Psoas muscle (tissue), 8 donors: ENCODE measurements around the gene ORM1. TPM values are rescaled to one million over a fixed set of nuclear protein-coding genes. Genes with fewer than 3 reads are reported as not detected.

ENCODE experiments used
- ATAC-seq, 4 donors: fragments of 200-7000 bp; cut with Tn5 transposase; one replicate each; pipeline ENCODE4 v1.9.1; 2020; ENCODE audit warnings: moderate library complexity in 3 of 4, mild to moderate bottlenecking in 2 of 4
- DNase-seq, 2 donors: peaks; one replicate each; pipeline ENCODE4 v3.0.0-alpha.2; 2020
- H3K27ac ChIP-seq: fragments of 200-600 bp; one replicate; pipeline ENCODE4 v1.8.0; 2022
- H3K27me3 ChIP-seq, 3 donors: fragments of 200-600 bp in 1 of 3; one replicate each; pipeline versions ENCODE4 v1.6.1 to v1.8.0; 2013 to 2022; ENCODE audit warnings: low read length in 2 of 3, mild to moderate bottlenecking in 2 of 3, moderate library complexity in 1 of 3; ENCODE audit not compliant: insufficient read depth in 3 of 3
- H3K36me3 ChIP-seq, 2 donors: fragments of 200-600 bp in 1 of 2; one replicate each; pipeline versions ENCODE4 v1.6.1 to v1.8.0; 2013 to 2022; ENCODE audit warnings: low read depth in 1 of 2, mild to moderate bottlenecking in 1 of 2, moderate library complexity in 1 of 2; ENCODE audit not compliant: insufficient read depth in 1 of 2
- H3K4me1 ChIP-seq: fragments of 200-600 bp; one replicate; pipeline ENCODE4 v1.8.0; 2022
- H3K4me3 ChIP-seq: fragments of 200-600 bp; one replicate; pipeline ENCODE4 v1.8.0; 2022; ENCODE audit warnings: mild to moderate bottlenecking
- H3K9me3 ChIP-seq: fragments of 200-600 bp; one replicate; pipeline ENCODE4 v1.8.0; 2022
- WGBS, 3 donors: extraction: QIAGEN DNeasy Blood & Tissue Kit; methylation state at CpG; one replicate each; pipeline versions ENCODE4 v1.1.6 to v1.1.7; 2013; 5-methylcytosine and 5-hydroxymethylcytosine counted together
- intact Hi-C, 2 donors: fragments of 100-400 bp; cut with DNase I; formaldehyde crosslinking; loops; one replicate each; pipeline versions ENCODE4 v1.11.0 to v1.14.2; 2022
- polyA plus RNA-seq, 3 donors: library from polyadenylated mRNA; stranded (reverse); fragments of 200-250 nt; gene quantifications; one replicate each; pipeline ENCODE4 v1.2.3, GENCODE V29; 2013
- total RNA-seq, 4 donors: library from RNA; stranded (reverse); fragmentation: NEBNext Ultra II Directional in 2 of 4; extraction: Animal tissue kit (Norgen Biotek cat#: 25700) in 2 of 4; gene quantifications; one replicate each; pipeline versions ENCODE4 v1.2.1 to v1.2.4, GENCODE V29; 2021 to 2023
- TF ChIP-seq, protein P1 (sequence below): fragments of 200-600 bp; IDR thresholded peaks from one replicate; pipeline ENCODE4 v1.8.0; 2022; ENCODE audit warnings: antibody characterized with exemption
- donor health status: healthy with polysubstance abuse.
- donor health status: DM: no; HTN: no; CAD: no; lungs with moderate emphysema.
- donor health status: Bipolar disorder and iron deficiency.
- donor health status: healthy.
- donor health status: DM: yes; HTN: yes; CAD: no.
- donor health status: DM: no; HTN: no; CAD: no.
- donor health status: DM: no; HTN: no; CAD: no.
- donor health status: DM: yes; HTN: yes; CAD: no.

ORM1 gene
- total and polyA plus RNA-seq, 7 donors = 0.21 to 2.8 (median 1.2) TPM; not detected in 3

- H3K27me3 ChIP-seq = no peaks in the 10 kb centered on the region
- peak; percentile 54 to 76 for DNase-seq
- H3K9me3 ChIP-seq = no peaks in the 10 kb centered on the region
- 50 to 61% (median 53%) methylated on average over 7 to 9 of the region's 9 CpGs for WGBS, 3 donors
- H3K4me3 ChIP-seq = no peak overlapping the region
- peak; percentile 35 to 63 (median 44) for ATAC-seq
- TF ChIP-seq, protein P1, sequence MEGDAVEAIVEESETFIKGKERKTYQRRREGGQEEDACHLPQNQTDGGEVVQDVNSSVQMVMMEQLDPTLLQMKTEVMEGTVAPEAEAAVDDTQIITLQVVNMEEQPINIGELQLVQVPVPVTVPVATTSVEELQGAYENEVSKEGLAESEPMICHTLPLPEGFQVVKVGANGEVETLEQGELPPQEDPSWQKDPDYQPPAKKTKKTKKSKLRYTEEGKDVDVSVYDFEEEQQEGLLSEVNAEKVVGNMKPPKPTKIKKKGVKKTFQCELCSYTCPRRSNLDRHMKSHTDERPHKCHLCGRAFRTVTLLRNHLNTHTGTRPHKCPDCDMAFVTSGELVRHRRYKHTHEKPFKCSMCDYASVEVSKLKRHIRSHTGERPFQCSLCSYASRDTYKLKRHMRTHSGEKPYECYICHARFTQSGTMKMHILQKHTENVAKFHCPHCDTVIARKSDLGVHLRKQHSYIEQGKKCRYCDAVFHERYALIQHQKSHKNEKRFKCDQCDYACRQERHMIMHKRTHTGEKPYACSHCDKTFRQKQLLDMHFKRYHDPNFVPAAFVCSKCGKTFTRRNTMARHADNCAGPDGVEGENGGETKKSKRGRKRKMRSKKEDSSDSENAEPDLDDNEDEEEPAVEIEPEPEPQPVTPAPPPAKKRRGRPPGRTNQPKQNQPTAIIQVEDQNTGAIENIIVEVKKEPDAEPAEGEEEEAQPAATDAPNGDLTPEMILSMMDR = no peak
- H3K36me3 ChIP-seq = peaks cover 0 to 10% of the 10 kb centered on the region in 2 donors
- no peak overlapping the region for H3K27ac ChIP-seq
- intact Hi-C loops = no loop called here
- no peaks in the 10 kb centered on the region for H3K4me1 ChIP-seq
Observed at GRCh38 chr9:114372921-114373448, 50.1 kb downstream of the ORM1 start.

DNA sequence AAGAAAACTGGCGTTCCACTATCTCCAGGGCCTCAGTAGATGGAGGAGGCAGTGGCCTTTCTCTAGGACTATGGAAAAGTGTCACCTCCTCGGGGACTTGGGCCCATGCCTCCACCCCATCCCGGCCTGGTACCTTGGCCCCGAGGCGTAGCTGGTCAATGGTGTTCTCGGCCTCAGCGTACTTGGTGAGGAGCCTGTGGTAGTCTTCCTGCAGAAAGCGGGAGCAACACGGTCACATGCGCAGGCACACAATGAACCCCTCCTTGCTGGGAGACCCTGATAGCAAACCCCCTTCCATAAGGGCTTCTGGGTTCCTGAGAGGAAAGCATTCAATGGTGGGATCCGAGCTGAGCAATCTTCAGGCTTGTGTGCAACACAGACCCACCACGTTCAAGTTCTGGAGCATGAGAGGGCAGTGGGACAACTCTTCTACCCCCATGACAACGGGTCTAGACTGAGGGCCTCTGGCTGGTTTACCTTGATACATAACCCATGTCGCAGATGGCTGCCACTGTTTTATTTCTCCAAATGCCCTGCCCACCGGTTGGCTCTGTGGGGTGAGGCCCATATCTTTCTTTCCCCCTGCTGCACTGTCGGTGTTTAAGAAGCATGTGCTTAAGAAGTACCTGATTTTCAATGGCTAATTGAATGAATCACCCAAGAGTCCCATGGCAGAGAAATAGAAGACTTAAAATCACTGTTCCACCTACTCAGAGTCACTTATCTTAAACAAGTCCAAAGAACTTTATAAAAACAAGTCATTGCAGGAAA is 51.2 kb downstream of the ORM1 start:
- H3K36me3 ChIP-seq = peaks cover 0 to 13% of the 10 kb centered on the region in 2 donors
- no peaks in the 10 kb centered on the region for H3K9me3 ChIP-seq
- H3K4me1 ChIP-seq = no peaks in the 10 kb centered on the region
- no peak overlapping the region for H3K27ac ChIP-seq
- TF ChIP-seq, protein P1 = no peak
- H3K27me3 ChIP-seq = no peaks in the 10 kb centered on the region
- no peak for ATAC-seq
- intact Hi-C loops = no loop called here
- no peak overlapping the region for H3K4me3 ChIP-seq
- WGBS, 3 donors = 91 to 92% (median 91%) methylated on average over 16 of the region's 16 CpGs
- no peak for DNase-seq

DNA sequence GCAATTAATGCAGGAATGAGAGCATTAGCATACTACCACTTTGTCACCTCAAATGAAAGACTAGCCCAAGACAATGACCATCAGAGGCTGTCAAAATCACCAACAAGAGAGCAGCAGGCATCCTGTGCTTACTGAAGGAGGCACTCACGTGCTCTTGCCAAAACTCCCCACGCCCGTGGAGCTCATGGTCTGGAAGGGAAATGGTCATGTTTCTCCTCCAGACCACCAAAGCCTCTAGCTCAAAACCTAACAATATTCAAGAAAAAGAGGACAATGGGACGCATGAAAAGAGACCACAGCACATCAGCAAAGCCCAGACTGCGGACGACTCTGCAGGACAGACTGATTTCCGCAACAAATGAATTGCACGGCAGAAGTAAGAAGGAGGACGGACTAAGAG is 52.0 kb downstream of the ORM1 start:
- no peak for ATAC-seq

DNA sequence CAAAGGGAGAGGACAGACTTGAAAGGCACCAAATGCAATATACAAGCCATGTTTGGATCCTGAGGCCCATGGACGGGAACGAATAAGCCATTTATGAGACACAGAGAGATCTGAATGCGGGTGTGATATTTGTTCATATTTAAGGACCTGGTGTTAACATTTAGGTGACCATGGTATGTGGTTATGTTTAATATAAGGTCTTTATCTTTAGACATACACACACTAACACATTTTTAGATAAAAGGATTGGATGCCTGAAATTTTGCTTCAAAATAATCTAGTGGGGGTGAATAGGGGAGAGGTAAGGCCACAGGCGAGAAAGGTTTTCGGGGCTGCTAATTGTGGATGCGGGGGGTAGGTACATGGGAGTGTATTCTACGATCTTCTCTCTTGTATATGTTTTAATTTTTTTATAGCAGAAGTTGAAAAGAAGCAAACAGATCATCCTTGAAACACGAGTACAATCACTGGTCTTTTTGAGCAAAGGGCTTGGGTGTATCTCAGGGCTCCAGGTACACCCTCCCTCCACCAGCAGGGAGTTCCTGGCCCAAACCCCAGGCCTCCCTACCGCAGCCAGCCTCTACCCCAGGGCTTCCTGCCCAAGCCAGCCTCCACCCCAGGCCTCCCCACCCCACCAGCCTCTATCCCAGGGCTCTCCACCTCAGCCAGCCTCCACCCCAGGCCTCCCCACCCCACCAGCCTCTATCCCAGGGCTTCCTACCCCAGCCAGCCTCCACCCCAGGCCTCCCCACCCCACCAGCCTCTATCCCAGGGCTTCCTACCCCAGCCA is 52.7 kb downstream of the ORM1 start:
- H3K4me1 ChIP-seq = no peaks in the 10 kb centered on the region
- DNase-seq (no peak), ATAC-seq (no peak)
- 88 to 91% (median 90%) methylated on average over 9 of the region's 9 CpGs for WGBS, 3 donors
- H3K27ac ChIP-seq = no peak overlapping the region
- H3K27me3 ChIP-seq = no peaks in the 10 kb centered on the region
- TF ChIP-seq, protein P1 = no peak
- no peaks in the 10 kb centered on the region for H3K9me3 ChIP-seq
- intact Hi-C loops = no loop called here
- H3K4me3 ChIP-seq = no peak overlapping the region
- H3K36me3 ChIP-seq = peaks cover 0 to 19% of the 10 kb centered on the region in 2 donors

More for the DNA sequence above, 52.0 kb downstream of the ORM1 start:
- WGBS, 3 donors = 75 to 84% (median 77%) methylated on average over 9 of the region's 9 CpGs
- intact Hi-C loops = no loop called here
- H3K4me1 ChIP-seq = no peaks in the 10 kb centered on the region
- TF ChIP-seq, protein P1 = no peak
- peaks cover 0 to 19% of the 10 kb centered on the region in 2 donors for H3K36me3 ChIP-seq
- H3K27me3 ChIP-seq = no peaks in the 10 kb centered on the region
- no peak overlapping the region for H3K27ac ChIP-seq
- H3K4me3 ChIP-seq = no peak overlapping the region
- no peaks in the 10 kb centered on the region for H3K9me3 ChIP-seq
- no peak for DNase-seq

Other genes with a start within 250 kb of the ORM1 start
- under 1 TPM in 2 of 4 donors, not detected in 2; 0.16 to 0.84 TPM for gene AMBP, start 244.8 kb upstream of the ORM1 start, total RNA-seq
- gene AMBP, start 244.8 kb upstream of the ORM1 start, polyA plus RNA-seq = not detected
- gene KIF12, start 223.8 kb upstream of the ORM1 start, total RNA-seq = under 1 TPM in 1 of 4 donors, not detected in 3; 0.13 TPM
- gene KIF12, start 223.8 kb upstream of the ORM1 start, polyA plus RNA-seq = under 1 TPM in 2 of 3 donors, not detected in 1; 0.03 to 0.04 TPM
- gene COL27A1, start 167.6 kb upstream of the ORM1 start, total RNA-seq = 1 to 10 TPM; 3.9 to 8.5 (median 4.7) TPM
- gene COL27A1, start 167.6 kb upstream of the ORM1 start, polyA plus RNA-seq = 1 to 10 TPM; 1.1 to 2.1 (median 1.8) TPM
- gene ORM2, start 6.8 kb downstream of the ORM1 start, total RNA-seq = not detected
- gene ORM2, start 6.8 kb downstream of the ORM1 start, polyA plus RNA-seq = under 1 TPM in 1 of 3 donors, not detected in 2; 0.68 TPM
- 1 to 10 TPM; 2.3 to 3.9 (median 2.9) TPM for gene AKNA, start 64.9 kb downstream of the ORM1 start, total RNA-seq
- gene AKNA, start 64.9 kb downstream of the ORM1 start, polyA plus RNA-seq = 1 to 10 TPM; 1.5 to 2.1 (median 1.9) TPM
- under 1 TPM; 0.15 to 0.62 (median 0.21) TPM for gene WHRN, start 182.4 kb downstream of the ORM1 start, total RNA-seq
- under 1 TPM; 0.07 to 0.31 (median 0.12) TPM for gene WHRN, start 182.4 kb downstream of the ORM1 start, polyA plus RNA-seq